DMS53 (cell line): Measurements from ENCODE around the gene DBN1.

ENCODE experiments used
- DNase-seq: peaks from one replicate; lab custom pipeline; 2025; lab: John Stamatoyannopoulos, UW

The DBN1 gene

GRCh38 chr5:177473443-177474001 lies at the start of gene DBN1:
TSS of gene DBN1 (minus strand) at chr5:177473634. CDS start at chr5:177473521, 113 bp downstream.
- DNase-seq: peak; percentile 74

- DNase-seq: no peak
Measured at GRCh38 chr5:177520916-177521513, 47.6 kb upstream of the DBN1 start.

GRCh38 chr5:177520271-177520670 lies 46.8 kb upstream of the DBN1 start:
- DNase-seq: no peak

- DNase-seq: no peak
Measured at GRCh38 chr5:177519463-177520235, 46.2 kb upstream of the DBN1 start.

- peak; percentile 100 for DNase-seq
Measured at GRCh38 chr5:177516601-177517568, 43.5 kb upstream of the DBN1 start, which contains the start of gene DDX41. TSS of gene DDX41 (minus strand) at chr5:177516961. CDS start at chr5:177516945, 16 bp downstream.

- DNase-seq: no peak
Measured at GRCh38 chr5:177515580-177515979, 42.1 kb upstream of the DBN1 start.

GRCh38 chr5:177514541-177514940 lies 41.1 kb upstream of the DBN1 start:
- DNase-seq: no peak

- no peak for DNase-seq
Measured at GRCh38 chr5:177513500-177513899, 40.1 kb upstream of the DBN1 start.

GRCh38 chr5:177512736-177513380 lies 39.4 kb upstream of the DBN1 start:
- no peak for DNase-seq

- no peak for DNase-seq
Measured at GRCh38 chr5:177511796-177512675, 38.6 kb upstream of the DBN1 start.

GRCh38 chr5:177511181-177511580 lies 37.7 kb upstream of the DBN1 start:
- no peak for DNase-seq

GRCh38 chr5:177510567-177511053 lies 37.2 kb upstream of the DBN1 start:
- DNase-seq: no peak

GRCh38 chr5:177509991-177510566 lies 36.6 kb upstream of the DBN1 start:
- DNase-seq: peak; percentile 32

- peak; percentile 80 for DNase-seq
Measured at GRCh38 chr5:177509381-177509951, 36.0 kb upstream of the DBN1 start, which contains the start of gene DOK3. TSS of gene DOK3 (minus strand) at chr5:177509826. CDS start at chr5:177509540, 286 bp downstream.

GRCh38 chr5:177508837-177509236 lies 35.4 kb upstream of the DBN1 start:
- no peak for DNase-seq

- no peak for DNase-seq
Measured at GRCh38 chr5:177508221-177508611, 34.8 kb upstream of the DBN1 start.

GRCh38 chr5:177507596-177508220 lies 34.3 kb upstream of the DBN1 start:
- no peak for DNase-seq

- peak; percentile 66 for DNase-seq
Measured at GRCh38 chr5:177507165-177507564, 33.7 kb upstream of the DBN1 start.

- DNase-seq: no peak
Measured at GRCh38 chr5:177505075-177505474, 31.6 kb upstream of the DBN1 start.
